ENCODE measurements around the gene SH3GL1.
A peak's percentile ranks its signal among the peaks of the same experiment; 100 is the strongest.

SH3GL1 gene

GRCh38 chr19:4376028-4376670, 24.2 kb downstream of the SH3GL1 start:
- no peak for DNase-seq (ENCODE audit: low read depth in 2 of 2)

DNA sequence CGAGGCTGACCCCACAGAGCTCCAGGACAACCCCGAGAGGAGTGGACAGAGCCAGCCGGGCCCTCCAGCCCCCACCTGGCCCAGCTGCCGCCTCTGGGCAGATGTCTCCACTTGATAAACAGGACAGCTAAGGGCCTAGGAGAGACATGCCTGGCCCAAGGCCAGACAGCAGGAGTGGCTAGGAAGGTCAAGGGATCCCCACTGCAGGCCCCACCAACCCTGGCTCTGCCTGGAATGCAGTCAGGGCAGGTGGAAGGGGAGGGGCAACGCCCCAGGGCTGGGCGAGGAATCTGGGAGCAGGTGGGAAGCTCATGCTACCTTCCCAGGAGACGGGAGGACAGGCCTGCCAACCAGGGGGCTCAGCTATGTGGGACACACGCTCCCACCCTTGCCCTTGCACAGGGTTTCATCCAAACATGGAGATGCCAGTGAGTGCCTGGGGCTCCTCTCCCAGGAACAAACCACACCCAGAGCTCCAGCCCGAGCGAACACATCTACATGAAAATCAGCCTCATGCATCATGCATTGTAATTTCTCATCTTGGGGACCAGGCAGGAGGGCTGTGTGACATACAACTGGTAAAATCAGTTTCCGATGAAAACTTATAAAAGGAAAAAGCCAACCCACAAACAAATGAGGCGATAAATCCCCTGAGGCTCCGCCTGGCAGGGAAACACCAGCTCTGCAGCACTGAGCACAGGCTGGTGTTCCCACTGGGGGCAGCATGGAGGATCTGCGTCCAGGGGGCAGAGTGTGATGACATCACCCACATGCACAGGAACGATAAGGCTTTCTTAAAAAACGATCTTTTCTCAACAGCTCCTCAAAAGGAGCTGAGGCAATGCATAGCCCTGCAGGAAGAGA, 25.0 kb downstream of the SH3GL1 start:
- DNase-seq (ENCODE audit: low read depth in 2 of 2): no peak

DNA sequence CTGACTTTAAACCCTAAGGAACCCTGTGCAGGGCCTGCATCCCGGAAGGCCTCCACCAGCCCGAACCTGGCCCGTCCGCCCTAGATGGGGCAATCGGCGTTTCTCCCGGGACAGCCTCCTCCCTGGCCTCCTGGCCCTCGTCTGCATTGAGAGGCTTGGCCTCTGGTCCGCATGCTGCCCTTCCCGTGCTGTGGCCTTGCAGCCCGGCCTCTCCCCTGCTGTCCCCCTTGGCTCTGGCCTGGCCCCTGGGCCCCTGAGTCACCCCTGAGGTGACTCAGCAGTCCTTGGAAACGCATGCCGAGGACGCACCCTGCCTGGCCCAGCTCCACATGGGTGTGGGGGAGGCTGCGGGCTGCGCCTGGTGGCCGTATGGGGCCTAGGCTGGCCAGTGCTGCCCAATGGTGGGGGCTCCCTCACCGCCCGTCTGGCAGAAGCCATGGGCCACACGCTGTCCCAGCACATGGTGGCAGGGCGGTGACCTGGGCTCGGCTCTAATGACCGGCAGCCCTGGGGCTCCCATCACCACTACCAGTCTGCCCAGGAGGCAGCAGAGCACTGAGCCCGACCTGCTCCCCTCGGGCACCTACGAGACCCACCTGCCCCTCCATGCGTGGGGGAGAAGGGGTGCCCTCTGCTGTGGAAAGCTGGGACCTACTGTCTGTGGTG, 25.7 kb downstream of the SH3GL1 start:
- DNase-seq (ENCODE audit: low read depth in 2 of 2): no peak

DNA sequence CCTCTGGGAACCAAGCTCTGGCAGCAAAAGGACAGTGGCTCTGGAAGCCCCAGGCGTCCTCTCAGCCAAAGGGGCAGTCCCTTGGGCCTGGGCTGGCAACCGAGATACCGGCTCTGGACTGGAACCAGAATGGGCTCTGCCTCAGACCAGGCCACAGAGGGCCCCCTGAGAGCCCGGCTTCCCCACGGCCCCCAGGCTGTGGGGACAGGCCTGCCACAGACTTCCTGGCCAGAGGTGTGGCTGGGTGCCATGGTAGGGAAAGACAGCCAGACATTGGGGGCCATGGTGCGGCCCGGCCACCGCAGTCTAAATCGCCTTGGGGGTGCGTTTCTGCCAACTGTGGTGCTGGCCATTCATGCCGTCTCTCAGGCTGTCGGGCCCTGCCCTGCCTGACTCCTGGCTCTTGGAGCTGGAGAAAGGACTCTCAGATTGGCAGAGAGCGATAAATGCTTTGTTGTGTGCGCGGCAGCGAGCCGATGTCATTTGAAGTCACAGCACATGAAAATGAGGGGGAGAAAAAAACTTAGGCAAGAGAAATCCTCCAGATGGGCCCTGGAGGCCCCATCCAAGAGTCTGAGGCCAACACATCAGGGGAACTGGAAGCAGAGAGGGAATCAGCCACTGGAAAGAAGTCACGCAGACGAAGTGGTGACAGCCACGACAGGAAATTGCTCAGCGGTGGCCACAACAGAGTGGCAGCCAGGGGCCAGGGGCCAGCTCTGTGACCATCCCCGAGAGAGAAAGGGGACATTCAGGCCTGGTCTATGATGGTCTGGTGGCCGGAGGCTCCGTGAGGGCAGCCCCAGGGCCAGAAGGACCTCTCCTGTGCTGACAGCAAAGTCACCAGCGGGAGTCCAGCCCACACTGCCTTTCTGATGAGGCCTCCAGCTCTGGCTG, 26.5 kb downstream of the SH3GL1 start:
- DNase-seq (ENCODE audit: low read depth in 2 of 2): no peak

- no peak for DNase-seq (ENCODE audit: low read depth in 2 of 2)
Measured at GRCh38 chr19:4373013-4373367, 27.4 kb downstream of the SH3GL1 start.

DNA sequence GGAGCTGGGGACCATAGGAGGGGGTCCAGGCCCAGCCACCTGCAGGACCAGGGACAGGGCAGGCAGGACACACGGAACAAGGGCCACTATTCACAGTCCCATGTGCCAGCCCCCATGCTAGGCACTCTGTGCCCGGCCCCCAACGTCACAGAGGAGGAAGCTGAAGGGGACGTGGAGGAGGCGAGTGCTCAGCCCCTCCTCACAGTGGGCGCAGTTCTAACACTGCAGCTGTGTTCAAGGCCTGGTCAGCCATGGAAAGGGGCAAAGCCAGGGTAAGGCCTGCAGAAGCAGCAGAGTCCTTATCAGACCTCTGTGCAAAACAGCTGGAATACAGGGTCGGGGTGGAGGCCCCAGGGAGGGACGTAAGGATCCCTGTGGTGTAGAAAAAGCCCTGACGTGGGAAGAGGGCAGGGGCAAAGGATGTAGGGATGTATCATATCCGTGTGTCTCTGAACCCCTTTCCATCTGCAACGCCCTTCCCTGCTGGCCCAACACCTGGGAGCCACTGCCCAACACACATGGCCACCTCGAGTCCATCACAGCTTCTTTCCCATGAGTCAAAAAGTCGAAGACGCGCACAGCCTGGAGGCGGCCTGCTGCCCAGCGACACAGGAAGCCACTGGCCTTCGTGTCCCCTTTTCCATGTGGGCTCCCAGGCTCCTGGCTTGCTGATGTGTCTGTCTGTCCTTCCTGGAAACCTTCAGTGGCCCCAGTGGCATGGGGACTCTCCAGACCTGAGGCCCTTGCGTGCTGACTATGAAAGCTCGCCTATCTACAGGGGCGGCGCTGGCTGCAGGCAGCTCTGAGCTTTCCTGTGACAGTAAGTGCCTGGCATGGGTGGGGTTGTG, 28.0 kb downstream of the SH3GL1 start:
- no peak for DNase-seq (ENCODE audit: low read depth in 2 of 2)

- no peak for DNase-seq (ENCODE audit: low read depth in 2 of 2)
Measured at GRCh38 chr19:4371247-4372164, 28.8 kb downstream of the SH3GL1 start.

DNA sequence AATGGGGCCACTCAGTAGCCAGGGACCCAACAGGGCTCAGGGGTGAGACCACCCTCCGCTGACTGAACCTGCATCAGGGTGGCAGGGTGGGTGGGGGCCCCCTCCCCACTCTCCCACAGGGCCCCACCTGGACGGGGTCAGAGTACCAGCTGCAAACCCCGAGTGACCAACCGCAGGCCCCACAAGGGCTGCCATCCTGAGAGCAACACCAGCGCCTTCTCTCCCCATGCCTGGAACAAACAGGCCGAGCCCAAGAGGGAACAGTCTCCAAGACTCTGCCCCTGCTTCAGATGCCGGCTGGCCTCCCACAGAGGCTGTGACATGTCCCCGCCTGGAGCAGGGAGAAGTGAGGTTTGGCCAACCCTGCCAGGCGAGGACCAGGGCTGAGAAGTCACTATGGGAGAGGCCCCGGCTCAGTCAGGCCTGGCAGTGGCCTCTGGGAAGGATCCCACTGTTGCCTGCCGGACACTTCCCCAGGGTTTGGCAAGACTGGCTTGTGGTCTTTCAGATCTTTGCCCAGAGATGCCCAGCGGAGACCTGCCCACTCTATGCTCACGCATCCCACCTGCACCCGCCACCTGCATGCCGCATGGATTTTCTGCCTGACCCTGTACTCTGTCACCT, 29.8 kb downstream of the SH3GL1 start:
- DNase-seq (ENCODE audit: low read depth in 2 of 2): no peak

DNA sequence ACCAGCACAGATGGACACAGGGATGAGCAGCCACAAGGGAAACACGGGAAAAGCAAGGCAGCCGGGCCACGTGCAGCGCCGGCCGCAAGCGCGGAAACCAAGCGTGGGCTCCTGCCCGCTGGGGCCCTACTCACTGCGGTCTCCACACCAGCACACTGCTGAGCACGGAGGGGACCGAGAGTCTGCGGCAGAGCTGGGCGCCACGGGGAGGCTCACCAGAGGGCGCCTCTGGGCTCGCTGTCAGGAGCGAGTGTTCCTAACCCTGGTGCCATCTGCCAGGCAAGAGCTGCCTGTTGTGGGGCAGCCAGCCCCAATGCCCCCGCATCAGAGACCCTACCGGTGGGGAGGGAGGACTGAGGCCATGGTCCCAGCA, 30.5 kb downstream of the SH3GL1 start:
- DNase-seq (ENCODE audit: low read depth in 2 of 2): peak; percentile 70 to 75

- peak; percentile 54 to 56 for DNase-seq (ENCODE audit: low read depth in 2 of 2)
Measured at GRCh38 chr19:4369109-4369887, 31.0 kb downstream of the SH3GL1 start.

DNA sequence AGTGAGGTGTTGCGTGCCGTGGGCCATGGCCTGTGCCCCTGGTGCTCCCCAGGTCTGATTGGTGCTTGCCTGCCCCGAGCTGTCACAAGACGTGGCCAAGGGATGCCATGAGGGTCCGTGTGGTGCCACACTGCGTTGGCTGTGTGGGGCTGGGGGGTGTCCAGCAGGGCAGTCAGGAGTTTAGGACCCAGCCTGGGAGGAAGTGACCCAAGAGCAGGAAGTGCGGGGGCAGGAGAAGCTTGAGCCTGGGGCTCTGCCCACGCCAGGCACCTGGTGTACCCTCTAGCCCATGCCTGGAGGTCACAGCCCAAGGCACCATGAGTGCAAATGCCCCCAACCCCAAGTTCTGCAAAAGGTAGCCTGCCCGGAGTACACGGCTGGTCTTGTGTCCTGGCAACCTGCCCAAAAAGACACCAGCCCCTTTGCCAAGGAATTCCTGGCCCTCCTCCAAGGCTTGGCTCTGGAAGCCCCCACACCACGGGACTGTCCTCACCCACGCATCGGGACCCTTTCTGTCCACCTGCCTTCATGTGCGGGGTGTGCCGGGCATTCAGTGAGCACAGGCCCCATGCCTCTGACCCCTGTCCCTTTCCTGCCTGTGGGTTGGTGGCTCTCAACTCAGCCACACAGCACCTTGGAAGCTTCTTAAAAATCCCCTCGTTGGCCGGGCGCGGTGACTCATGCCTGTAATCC, 32.1 kb downstream of the SH3GL1 start:
- no peak for DNase-seq (ENCODE audit: low read depth in 2 of 2)

DNA sequence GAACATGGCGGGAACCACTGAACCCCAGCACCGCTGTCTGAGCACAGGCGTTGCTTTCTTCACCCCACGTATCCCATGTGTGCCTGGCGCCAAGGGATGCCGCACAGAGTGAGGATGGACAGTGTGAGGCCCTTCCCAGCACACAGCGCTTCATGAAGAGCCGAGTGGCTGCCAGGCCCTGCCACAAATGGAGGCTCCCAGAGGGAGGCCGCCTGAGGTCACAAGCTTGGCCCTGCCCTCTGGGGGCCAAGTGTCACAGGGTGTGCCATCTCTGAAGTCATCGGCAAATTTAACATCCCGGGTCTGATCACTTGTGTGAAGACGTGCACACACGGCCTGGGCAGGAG, 32.6 kb downstream of the SH3GL1 start:
- DNase-seq (ENCODE audit: low read depth in 2 of 2): no peak

- no peak for DNase-seq (ENCODE audit: low read depth in 2 of 2)
Measured at GRCh38 chr19:4367336-4367723, 33.0 kb downstream of the SH3GL1 start.

- no peak for DNase-seq (ENCODE audit: low read depth in 2 of 2)
Measured at GRCh38 chr19:4366666-4367335, 33.5 kb downstream of the SH3GL1 start.

GRCh38 chr19:4365791-4366665, 34.3 kb downstream of the SH3GL1 start:
- DNase-seq (ENCODE audit: low read depth in 2 of 2): no peak

DNA sequence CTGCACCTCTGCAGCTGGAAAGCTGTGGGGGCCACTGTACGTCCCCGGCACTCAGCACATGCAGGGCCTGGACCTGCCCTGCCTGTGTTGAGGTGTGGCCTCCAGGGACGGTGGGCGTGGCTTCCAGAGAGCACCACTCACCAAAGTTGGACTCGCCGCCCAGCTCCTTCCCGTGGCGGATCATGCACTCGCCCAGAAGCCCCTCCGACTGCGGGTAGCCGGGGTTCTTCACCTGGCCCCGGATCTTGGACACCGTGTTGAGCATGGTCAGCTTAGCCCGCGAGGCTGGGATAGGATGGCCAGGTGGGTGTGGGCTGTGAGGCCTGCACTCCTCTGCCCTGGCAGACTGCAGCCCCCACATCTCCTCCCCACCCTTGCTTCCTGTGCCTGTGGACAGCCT, 35.0 kb downstream of the SH3GL1 start:
- DNase-seq (ENCODE audit: low read depth in 2 of 2): no peak

Data from stimulated activated CD4-positive, alpha-beta T cell treated with anti-CD3 and anti-CD28 coated beads, Interleukin-15, amount 100 ng/mL, for 48 hours (primary cell).